H1 (cell line): ENCODE results near the gene HTR4. TPM values are rescaled to one million over a fixed set of nuclear protein-coding genes. Genes with fewer than 3 reads are reported as not detected.

Experiments
- EGR1 ChIP-seq: IDR thresholded peaks from 2 replicates; pipeline ENCODE4 v1.6.1; 2011; ENCODE audit warnings: low read depth, low read length, borderline replicate concordance
- polyA plus RNA-seq, 7 experiments: library from polyadenylated mRNA; depleted of rRNA in 3 of 7; stranded (reverse) in 5 of 7; unstranded in 2 of 7; fragments of >200 nt in 5 of 7; fragments of 200-250 nt in 2 of 7; gene quantifications; 1 replicate in 5 of 7; 2 replicates in 1 of 7; 4 replicates in 1 of 7; pipeline versions ENCODE4 v1.2.1 to v1.2.3, GENCODE V29; 2011 to 2013; ENCODE audit warnings: missing spikeins in 2 of 7, mixed read lengths in 2 of 7
- total RNA-seq: library from RNA; stranded (reverse); fragmentation: NEBNext Ultra II Directional; extraction: Animal tissue kit (Norgen Biotek cat#: 25700); gene quantifications from 2 replicates; pipeline ENCODE4 v1.2.1, GENCODE V29; 2021

HTR4 gene
- total and polyA plus RNA-seq, 2 of the 8 experiments (the other 6 are each of a cell fraction or from before 2014, with no cell fraction given) = not detected

DNA sequence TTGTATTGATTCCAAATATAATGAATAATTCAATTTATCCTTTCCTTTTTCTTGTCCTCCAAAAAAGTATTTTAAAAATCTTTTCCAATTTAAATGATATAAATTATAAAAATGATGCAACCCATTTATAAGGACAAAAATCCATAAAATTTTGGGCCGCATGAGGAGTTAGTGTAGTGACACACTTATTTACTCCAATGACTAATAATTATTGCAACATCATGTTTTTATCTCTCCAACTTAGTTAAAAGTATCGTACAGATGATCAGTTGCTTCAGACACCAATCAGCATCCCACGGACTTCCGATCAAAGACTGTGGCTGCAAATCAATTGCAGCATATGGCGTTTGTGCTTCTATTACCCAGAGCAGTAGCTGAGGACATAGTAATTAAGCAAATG is 58.6 kb downstream of the HTR4 start (continued):
- TF ChIP-seq EGR1 = no peak
